Vagina (tissue), 2 donors: ENCODE data around the gene CACNB2. TPM values are rescaled to one million over a fixed set of nuclear protein-coding genes. Genes with fewer than 3 reads are reported as not detected.

Source experiments
- DNase-seq, 2 donors: peaks; one replicate each; pipeline ENCODE4 v3.0.0-alpha.2; 2017; ENCODE audit errors: extremely low spot score in 2 of 2
- H3K27ac ChIP-seq: fragments of 200-600 bp; sonication (generic); one replicate; pipeline ENCODE4 v1.5.1; 2019
- H3K27me3 ChIP-seq: fragments of 200-600 bp; sonication (generic); one replicate; pipeline ENCODE4 v1.5.1; 2019
- H3K36me3 ChIP-seq, 2 donors: fragments of 200-600 bp; sonication (generic); one replicate each; pipeline ENCODE4 v1.5.1; 2017 to 2019
- H3K4me1 ChIP-seq: fragments of 200-600 bp; sonication (generic); one replicate; pipeline ENCODE4 v1.5.1; 2019
- H3K4me3 ChIP-seq, 2 donors: fragments of 200-600 bp; sonication (generic); 1 replicate in 1 of 2; 2 replicates in 1 of 2; pipeline ENCODE4 v1.5.1; 2016 to 2019
- H3K9me3 ChIP-seq: fragments of 200-600 bp; sonication (generic); one replicate; pipeline ENCODE4 v1.5.1; 2019
- POLR2A ChIP-seq, 2 donors: fragments of 450-650 bp; IDR thresholded peaks; one replicate each; pipeline ENCODE4 v1.6.1; 2017; ENCODE audit warnings: antibody characterized with exemption in 2 of 2, mild to moderate bottlenecking in 2 of 2, moderate library complexity in 2 of 2
- POLR2AphosphoS5 ChIP-seq, 2 donors: sonication (generic); formaldehyde crosslinking; IDR thresholded peaks; one replicate each; pipeline ENCODE4 v1.9.0; 2017; ENCODE audit warnings: antibody characterized with exemption in 2 of 2, mild to moderate bottlenecking in 2 of 2, low read depth in 1 of 2; ENCODE audit not compliant: insufficient read depth in 1 of 2
- intact Hi-C: fragments of 100-400 bp; cut with DNase I; formaldehyde crosslinking; loops from one replicate; pipeline ENCODE4 v1.15.1; 2023
- total RNA-seq: library from RNA; depleted of rRNA; stranded (reverse); fragments of >200 nt; gene quantifications from one replicate; pipeline ENCODE4 v1.2.3, GENCODE V29; 2016
- TF ChIP-seq, protein P1 (sequence below), 3 experiments: fragments of 450-650 bp in 2 of 3; fragments of 200-600 bp in 1 of 3; sonication (generic) in 1 of 3; IDR thresholded peaks; one replicate each; pipeline ENCODE4 v1.5.1; 2017 to 2019; ENCODE audit warnings: antibody characterized with exemption in 3 of 3, mild to moderate bottlenecking in 2 of 3, moderate library complexity in 2 of 3

The CACNB2 gene
- total RNA-seq, 1 donor from 2014 or later, result 12.8 TPM

DNA sequence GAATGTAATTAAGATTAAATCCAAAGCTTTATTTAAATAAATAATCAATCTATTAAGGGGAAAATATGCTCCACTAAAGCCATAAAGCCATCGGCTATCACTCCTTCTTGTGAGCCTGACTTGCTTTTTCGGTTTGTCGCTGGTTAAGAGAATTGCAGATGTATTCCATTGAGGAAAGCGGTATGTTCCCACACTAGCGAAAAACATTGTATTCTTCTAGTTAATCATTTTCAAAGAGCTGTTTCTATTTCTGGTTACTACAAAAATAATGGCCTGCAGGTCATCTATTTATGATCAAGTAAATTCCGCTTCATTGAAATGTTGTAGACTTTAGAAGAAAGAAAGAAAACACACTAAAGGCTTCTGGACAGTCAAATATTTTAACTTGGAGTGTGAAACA lies 173.4 kb downstream of the CACNB2 start:
- H3K27ac ChIP-seq, result no peak overlapping the region
- no peak overlapping the region for H3K4me3 ChIP-seq
- intact Hi-C loops, result no loop called here
- TF ChIP-seq POLR2AphosphoS5 (IDR thresholded peaks at IDR 0.05; ENCODE audit: insufficient read depth in 1 of 2, low read depth in 1 of 2) (no peak), POLR2A (IDR thresholded peaks at IDR 0.05) (no peak)
- TF ChIP-seq, protein P1, sequence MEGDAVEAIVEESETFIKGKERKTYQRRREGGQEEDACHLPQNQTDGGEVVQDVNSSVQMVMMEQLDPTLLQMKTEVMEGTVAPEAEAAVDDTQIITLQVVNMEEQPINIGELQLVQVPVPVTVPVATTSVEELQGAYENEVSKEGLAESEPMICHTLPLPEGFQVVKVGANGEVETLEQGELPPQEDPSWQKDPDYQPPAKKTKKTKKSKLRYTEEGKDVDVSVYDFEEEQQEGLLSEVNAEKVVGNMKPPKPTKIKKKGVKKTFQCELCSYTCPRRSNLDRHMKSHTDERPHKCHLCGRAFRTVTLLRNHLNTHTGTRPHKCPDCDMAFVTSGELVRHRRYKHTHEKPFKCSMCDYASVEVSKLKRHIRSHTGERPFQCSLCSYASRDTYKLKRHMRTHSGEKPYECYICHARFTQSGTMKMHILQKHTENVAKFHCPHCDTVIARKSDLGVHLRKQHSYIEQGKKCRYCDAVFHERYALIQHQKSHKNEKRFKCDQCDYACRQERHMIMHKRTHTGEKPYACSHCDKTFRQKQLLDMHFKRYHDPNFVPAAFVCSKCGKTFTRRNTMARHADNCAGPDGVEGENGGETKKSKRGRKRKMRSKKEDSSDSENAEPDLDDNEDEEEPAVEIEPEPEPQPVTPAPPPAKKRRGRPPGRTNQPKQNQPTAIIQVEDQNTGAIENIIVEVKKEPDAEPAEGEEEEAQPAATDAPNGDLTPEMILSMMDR (IDR thresholded peaks at IDR 0.05), result no peak
- H3K4me1 ChIP-seq, result no peaks in the 10 kb centered on the region
- H3K27me3 ChIP-seq, result no peaks in the 10 kb centered on the region
- no peaks in the 10 kb centered on the region for H3K36me3 ChIP-seq
- DNase-seq, result no peak
- H3K9me3 ChIP-seq, result no peaks in the 10 kb centered on the region

DNA sequence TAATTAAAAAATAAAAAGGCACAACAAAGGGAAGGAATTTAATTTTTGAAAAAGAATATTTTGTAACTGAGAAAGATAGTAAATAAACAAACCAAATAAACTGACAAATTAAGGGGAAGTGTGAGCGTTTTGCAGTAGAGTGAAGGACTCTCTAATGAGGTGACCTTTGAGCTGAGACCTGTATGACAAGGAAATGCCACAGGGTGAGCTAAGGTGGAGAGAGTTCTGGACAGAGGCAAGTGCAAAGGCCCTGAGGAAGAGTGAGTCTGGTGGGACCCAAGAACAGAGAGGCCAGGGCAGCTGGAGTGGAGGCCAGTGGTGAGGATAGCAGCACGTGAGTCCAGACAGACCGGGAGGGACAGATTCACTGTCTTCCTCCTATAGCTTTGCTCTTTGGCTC lies 179.4 kb downstream of the CACNB2 start:
- DNase-seq, result no peak
- TF ChIP-seq, protein P1 (IDR thresholded peaks at IDR 0.05), result no peak
- TF ChIP-seq POLR2AphosphoS5 (IDR thresholded peaks at IDR 0.05; ENCODE audit: insufficient read depth in 1 of 2, low read depth in 1 of 2), result no peak
- no peak for TF ChIP-seq POLR2A (IDR thresholded peaks at IDR 0.05)
- Histone ChIP-seq H3K4me3 (no peak overlapping the region), H3K27me3 (no peaks in the 10 kb centered on the region), H3K36me3 (no peaks in the 10 kb centered on the region), H3K9me3 (no peaks in the 10 kb centered on the region), H3K27ac (no peak overlapping the region), H3K4me1 (no peaks in the 10 kb centered on the region)
- intact Hi-C loops, result no loop called here

DNA sequence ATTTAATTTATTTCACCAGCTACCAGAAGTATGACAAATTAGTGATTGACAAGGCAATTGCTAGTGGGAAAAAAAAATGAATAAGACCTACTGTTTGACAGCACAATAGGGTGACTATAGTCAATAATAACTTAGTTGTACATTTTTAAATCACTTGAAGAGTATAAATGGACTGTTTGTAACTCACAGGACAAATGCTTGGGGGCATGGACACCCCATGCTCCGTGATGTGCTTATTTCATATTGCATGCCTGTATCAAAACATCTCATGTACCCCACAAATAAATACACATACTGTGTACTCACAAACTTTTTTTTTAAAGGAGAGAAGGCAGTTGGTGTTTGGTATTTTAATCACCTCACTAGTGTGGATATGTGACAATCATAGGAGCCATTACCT lies 181.1 kb downstream of the CACNB2 start:
- no peak for DNase-seq
- no peaks in the 10 kb centered on the region for H3K9me3 ChIP-seq
- H3K27me3 ChIP-seq, result no peaks in the 10 kb centered on the region
- H3K4me3 ChIP-seq, result no peak overlapping the region
- intact Hi-C loops, result no loop called here
- H3K4me1 ChIP-seq, result no peaks in the 10 kb centered on the region
- H3K27ac ChIP-seq, result no peak overlapping the region
- no peaks in the 10 kb centered on the region for H3K36me3 ChIP-seq
- TF ChIP-seq POLR2A (IDR thresholded peaks at IDR 0.05), result no peak
- no peak for TF ChIP-seq POLR2AphosphoS5 (IDR thresholded peaks at IDR 0.05; ENCODE audit: insufficient read depth in 1 of 2, low read depth in 1 of 2)
- TF ChIP-seq, protein P1 (IDR thresholded peaks at IDR 0.05), result no peak

DNA sequence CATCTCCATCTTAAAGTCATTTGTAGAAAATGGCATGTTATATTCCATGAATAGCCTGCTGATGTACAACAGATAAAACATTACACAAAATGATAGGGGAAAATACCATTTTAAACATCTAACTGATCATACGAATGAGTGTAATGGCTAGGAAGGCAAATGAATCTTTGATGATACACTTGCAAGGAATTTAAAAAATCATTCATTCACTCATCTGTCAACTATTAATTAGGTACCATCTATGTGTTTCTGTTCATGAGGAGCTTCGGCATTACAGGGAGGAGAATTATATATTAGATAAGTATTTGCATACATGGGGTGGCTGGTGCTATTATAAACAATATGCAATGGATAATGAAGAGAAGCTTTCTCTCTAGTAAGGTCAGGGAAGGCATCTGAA lies 183.7 kb downstream of the CACNB2 start:
- no peak for DNase-seq
- intact Hi-C loops, result no loop called here
- H3K4me3 ChIP-seq, result no peak overlapping the region
- no peaks in the 10 kb centered on the region for H3K36me3 ChIP-seq
- H3K27ac ChIP-seq, result no peak overlapping the region
- no peaks in the 10 kb centered on the region for H3K9me3 ChIP-seq
- H3K27me3 ChIP-seq, result no peaks in the 10 kb centered on the region
- TF ChIP-seq POLR2A (IDR thresholded peaks at IDR 0.05) (no peak), POLR2AphosphoS5 (IDR thresholded peaks at IDR 0.05; ENCODE audit: insufficient read depth in 1 of 2, low read depth in 1 of 2) (no peak)
- TF ChIP-seq, protein P1 (IDR thresholded peaks at IDR 0.05), result no peak
- H3K4me1 ChIP-seq, result no peaks in the 10 kb centered on the region

DNA sequence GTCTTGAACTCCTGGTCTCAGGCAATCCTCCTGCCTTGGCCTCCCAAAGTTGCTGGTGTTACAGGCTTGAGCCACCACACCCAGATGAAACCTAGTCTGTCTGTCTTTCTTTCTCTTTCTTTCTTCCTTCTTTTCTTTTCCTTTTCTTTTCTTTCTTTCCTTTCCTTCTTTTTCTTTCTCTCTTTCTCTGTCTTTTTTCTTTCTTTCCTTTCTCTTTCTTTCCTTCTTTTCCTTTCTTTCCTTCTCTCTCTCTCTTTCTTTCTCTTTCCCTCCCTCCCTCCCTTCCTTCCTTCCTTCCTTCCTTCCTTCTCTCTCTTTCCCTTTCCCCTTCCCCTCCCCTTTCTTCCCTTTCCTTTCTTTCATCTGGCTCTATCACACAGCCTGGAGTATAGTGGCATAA lies 185.2 kb downstream of the CACNB2 start:
- DNase-seq, result no peak
- no peaks in the 10 kb centered on the region for H3K36me3 ChIP-seq
- TF ChIP-seq, protein P1 (IDR thresholded peaks at IDR 0.05), result no peak
- TF ChIP-seq POLR2AphosphoS5 (IDR thresholded peaks at IDR 0.05; ENCODE audit: insufficient read depth in 1 of 2, low read depth in 1 of 2) (no peak), POLR2A (IDR thresholded peaks at IDR 0.05) (no peak)
- no peak overlapping the region for H3K4me3 ChIP-seq
- H3K27ac ChIP-seq, result no peak overlapping the region
- intact Hi-C loops, result no loop called here
- H3K4me1 ChIP-seq, result no peaks in the 10 kb centered on the region
- H3K9me3 ChIP-seq, result no peaks in the 10 kb centered on the region
- no peaks in the 10 kb centered on the region for H3K27me3 ChIP-seq
